ENCODE measurements around the gene RHBDD3.

DNA sequence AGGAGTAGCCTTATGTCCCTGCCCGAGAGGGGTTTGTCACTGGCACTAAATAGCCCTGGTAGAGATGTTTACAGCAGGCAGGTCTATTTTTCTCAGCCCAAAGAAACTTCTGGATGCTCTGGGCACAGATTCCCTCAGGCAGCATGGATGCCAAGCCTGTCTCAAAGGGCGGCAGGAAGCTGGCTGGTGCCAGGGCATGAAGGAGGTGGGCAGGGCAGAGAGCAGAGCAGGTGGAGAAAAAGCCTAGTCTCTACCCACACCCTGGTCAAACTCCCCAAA lies 34.6 kb upstream of the RHBDD3 start:
- no peak for TF ChIP-seq POLR2A (conservative IDR thresholded peaks at IDR 0.05)
- no peak for TF ChIP-seq ZNF24 (IDR thresholded peaks at IDR 0.05)
- TF ChIP-seq MAFF (IDR thresholded peaks at IDR 0.05; ENCODE audit: low read length) = no peak
- TF ChIP-seq SAFB (IDR thresholded peaks at IDR 0.05; ENCODE audit: borderline replicate concordance, low read depth, low read length) = no peak
- no peak for TF ChIP-seq ERF (CRISPR knock-in tag; IDR thresholded peaks at IDR 0.05)
- TF ChIP-seq POLR2AphosphoS5 (IDR thresholded peaks at IDR 0.05; ENCODE audit: control insufficient read depth, insufficient read depth, low read depth, low read length) = no peak
- TF ChIP-seq GABPA (tag; conservative IDR thresholded peaks at IDR 0.05; ENCODE audit: low read depth) = no peak
- TF ChIP-seq, protein P1, sequence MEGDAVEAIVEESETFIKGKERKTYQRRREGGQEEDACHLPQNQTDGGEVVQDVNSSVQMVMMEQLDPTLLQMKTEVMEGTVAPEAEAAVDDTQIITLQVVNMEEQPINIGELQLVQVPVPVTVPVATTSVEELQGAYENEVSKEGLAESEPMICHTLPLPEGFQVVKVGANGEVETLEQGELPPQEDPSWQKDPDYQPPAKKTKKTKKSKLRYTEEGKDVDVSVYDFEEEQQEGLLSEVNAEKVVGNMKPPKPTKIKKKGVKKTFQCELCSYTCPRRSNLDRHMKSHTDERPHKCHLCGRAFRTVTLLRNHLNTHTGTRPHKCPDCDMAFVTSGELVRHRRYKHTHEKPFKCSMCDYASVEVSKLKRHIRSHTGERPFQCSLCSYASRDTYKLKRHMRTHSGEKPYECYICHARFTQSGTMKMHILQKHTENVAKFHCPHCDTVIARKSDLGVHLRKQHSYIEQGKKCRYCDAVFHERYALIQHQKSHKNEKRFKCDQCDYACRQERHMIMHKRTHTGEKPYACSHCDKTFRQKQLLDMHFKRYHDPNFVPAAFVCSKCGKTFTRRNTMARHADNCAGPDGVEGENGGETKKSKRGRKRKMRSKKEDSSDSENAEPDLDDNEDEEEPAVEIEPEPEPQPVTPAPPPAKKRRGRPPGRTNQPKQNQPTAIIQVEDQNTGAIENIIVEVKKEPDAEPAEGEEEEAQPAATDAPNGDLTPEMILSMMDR (IDR thresholded peaks at IDR 0.05 in 2 of 3, conservative IDR thresholded peaks at IDR 0.05 in 1 of 3; ENCODE audit: insufficient read depth in 2 of 3, low read depth in 1 of 3, low read length in 3 of 3) = no peak
- TF ChIP-seq, protein P2, sequence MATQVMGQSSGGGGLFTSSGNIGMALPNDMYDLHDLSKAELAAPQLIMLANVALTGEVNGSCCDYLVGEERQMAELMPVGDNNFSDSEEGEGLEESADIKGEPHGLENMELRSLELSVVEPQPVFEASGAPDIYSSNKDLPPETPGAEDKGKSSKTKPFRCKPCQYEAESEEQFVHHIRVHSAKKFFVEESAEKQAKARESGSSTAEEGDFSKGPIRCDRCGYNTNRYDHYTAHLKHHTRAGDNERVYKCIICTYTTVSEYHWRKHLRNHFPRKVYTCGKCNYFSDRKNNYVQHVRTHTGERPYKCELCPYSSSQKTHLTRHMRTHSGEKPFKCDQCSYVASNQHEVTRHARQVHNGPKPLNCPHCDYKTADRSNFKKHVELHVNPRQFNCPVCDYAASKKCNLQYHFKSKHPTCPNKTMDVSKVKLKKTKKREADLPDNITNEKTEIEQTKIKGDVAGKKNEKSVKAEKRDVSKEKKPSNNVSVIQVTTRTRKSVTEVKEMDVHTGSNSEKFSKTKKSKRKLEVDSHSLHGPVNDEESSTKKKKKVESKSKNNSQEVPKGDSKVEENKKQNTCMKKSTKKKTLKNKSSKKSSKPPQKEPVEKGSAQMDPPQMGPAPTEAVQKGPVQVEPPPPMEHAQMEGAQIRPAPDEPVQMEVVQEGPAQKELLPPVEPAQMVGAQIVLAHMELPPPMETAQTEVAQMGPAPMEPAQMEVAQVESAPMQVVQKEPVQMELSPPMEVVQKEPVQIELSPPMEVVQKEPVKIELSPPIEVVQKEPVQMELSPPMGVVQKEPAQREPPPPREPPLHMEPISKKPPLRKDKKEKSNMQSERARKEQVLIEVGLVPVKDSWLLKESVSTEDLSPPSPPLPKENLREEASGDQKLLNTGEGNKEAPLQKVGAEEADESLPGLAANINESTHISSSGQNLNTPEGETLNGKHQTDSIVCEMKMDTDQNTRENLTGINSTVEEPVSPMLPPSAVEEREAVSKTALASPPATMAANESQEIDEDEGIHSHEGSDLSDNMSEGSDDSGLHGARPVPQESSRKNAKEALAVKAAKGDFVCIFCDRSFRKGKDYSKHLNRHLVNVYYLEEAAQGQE (IDR thresholded peaks at IDR 0.05; ENCODE audit: borderline replicate concordance) = no peak
- TF ChIP-seq, protein P2 (CRISPR knock-in tag; IDR thresholded peaks at IDR 0.05; ENCODE audit: low read depth) = no peak

Data from K562 (cell line).